HCT116 (cell line): ENCODE measurements around the gene XYLT1. TPM values are rescaled to one million over a fixed set of nuclear protein-coding genes. Genes with fewer than 3 reads are reported as not detected.

Experiments used
- ATAC-seq: fragments of 200-7000 bp; cut with Tn5 transposase; 2 replicates; pipeline ENCODE4 v1.9.1; 2020; ENCODE audit warnings: mild to moderate bottlenecking, moderate library complexity
- BruUV-seq: library from RNA; stranded (reverse); fragments of 400-500 nt; replicated peaks from 2 replicates; lab custom pipeline; 2021; lab: Mats Ljungman, UMichigan
- CTCF ChIA-PET: fragments of 300-600 bp; sonication (Branson Sonifier 250); formaldehyde crosslinking; loops from one replicate; lab custom pipeline; 2021; ENCODE audit warnings: antibody characterized with exemption; lab: Charles Lee
- POLR2A ChIA-PET: fragments of 300-600, 350-600 bp; sonication (Branson Sonifier 250); formaldehyde crosslinking; loops from one replicate; lab custom pipeline; 2021; ENCODE audit warnings: antibody characterized with exemption; lab: Charles Lee
- RAD21 ChIA-PET, 2 experiments: fragments of 300-600 bp; sonication (Branson Sonifier 250); formaldehyde crosslinking; loops; one replicate each; lab custom pipeline; 2023; ENCODE audit warnings: low total read pairs in 2 of 2; ENCODE audit not compliant: uncharacterized antibody in 2 of 2, unreplicated experiment in 2 of 2, low non-redundant PET in 1 of 2; lab: Charles Lee
- DNase-seq: peaks from one replicate; pipeline ENCODE4 v3.0.0-alpha.2; 2010; ENCODE audit warnings: low read depth, low spot score
- H2AFZ ChIP-seq: fragments of 200-600 bp; shearing (Covaris generic), sonication (generic); 2 replicates; pipeline ENCODE4 v1.6.1; 2017; ENCODE audit warnings: low read depth, mixed run types, mixed read lengths, antibody characterized with exemption, low read length; ENCODE audit not compliant: poor library complexity, severe bottlenecking
- H3K27ac ChIP-seq: 2 replicates; pipeline ENCODE4 v1.5.1; 2012; ENCODE audit warnings: low read depth, low read length
- H3K27me3 ChIP-seq: fragments of 200-600 bp; sonication (generic); 2 replicates; pipeline ENCODE4 v1.6.1; 2016; ENCODE audit warnings: mixed run types, low read length, mixed read lengths; ENCODE audit not compliant: insufficient read depth
- H3K36me3 ChIP-seq, 2 experiments: fragments of 200-500 bp in 1 of 2; fragments of 200-600 bp in 1 of 2; sonication (Bioruptor generic) in 1 of 2; sonication (generic) in 1 of 2; 2 replicates each; pipeline versions ENCODE4 v1.5.1 to v1.6.1; 2014 to 2016; ENCODE audit warnings: low read length in 2 of 2, inconsistent platforms in 1 of 2, mixed read lengths in 1 of 2, mixed run types in 1 of 2; ENCODE audit not compliant: insufficient read depth in 2 of 2, control insufficient read depth in 1 of 2
- H3K4me1 ChIP-seq, 2 experiments: fragments of 200-600 bp in 1 of 2; sonication (generic) in 1 of 2; 2 replicates each; pipeline versions ENCODE4 v1.5.1 to v1.6.1; 2012 to 2017; ENCODE audit warnings: low read length in 2 of 2, inconsistent platforms in 1 of 2, mild to moderate bottlenecking in 1 of 2, mixed read lengths in 1 of 2, mixed run types in 1 of 2, moderate library complexity in 1 of 2; ENCODE audit not compliant: insufficient read depth in 2 of 2, control insufficient read depth in 1 of 2
- H3K4me2 ChIP-seq: fragments of 200-600 bp; sonication (generic); 2 replicates; pipeline ENCODE4 v1.6.1; 2017; ENCODE audit warnings: mixed run types, low read length, mixed read lengths
- H3K4me3 ChIP-seq, 2 experiments: fragments of 200-600 bp in 1 of 2; sonication (generic) in 1 of 2; replicated peaks in 1 of 2; 2 replicates each; pipeline ENCODE4 v1.5.1; 2011 to 2016; ENCODE audit warnings: low read length in 2 of 2, control low read depth in 1 of 2, low read depth in 1 of 2, mild to moderate bottlenecking in 1 of 2, mixed read lengths in 1 of 2, mixed run types in 1 of 2
- H3K79me2 ChIP-seq: fragments of 200-600 bp; sonication (generic); 2 replicates; pipeline ENCODE4 v1.6.1; 2017; ENCODE audit warnings: mild to moderate bottlenecking, mixed run types, low read length, moderate library complexity, mixed read lengths; ENCODE audit not compliant: insufficient read depth
- H3K9ac ChIP-seq: fragments of 200-600 bp; sonication (generic); 2 replicates; pipeline ENCODE4 v1.6.1; 2016; ENCODE audit warnings: low read length, mixed read lengths
- H3K9me2 ChIP-seq: fragments of 200-600 bp; sonication (generic), shearing (Covaris generic); 2 replicates; pipeline ENCODE4 v1.6.1; 2017; ENCODE audit warnings: mixed run types, mild to moderate bottlenecking, moderate library complexity; ENCODE audit not compliant: insufficient read depth
- H3K9me3 ChIP-seq, 2 experiments: fragments of 200-500 bp in 1 of 2; fragments of 200-600 bp in 1 of 2; sonication (Bioruptor generic) in 1 of 2; sonication (generic) in 1 of 2; 2 replicates each; pipeline ENCODE4 v1.6.1; 2014 to 2017; ENCODE audit warnings: low read length in 2 of 2, mixed read lengths in 2 of 2, inconsistent platforms in 1 of 2, low read depth in 1 of 2, mild to moderate bottlenecking in 1 of 2, mixed run types in 1 of 2, moderate library complexity in 1 of 2; ENCODE audit not compliant: control insufficient read depth in 1 of 2, insufficient read depth in 1 of 2
- H4K20me1 ChIP-seq: fragments of 200-600 bp; sonication (generic), shearing (Covaris generic); 2 replicates; pipeline ENCODE4 v1.6.1; 2017; ENCODE audit warnings: mixed run types, mild to moderate bottlenecking, moderate library complexity; ENCODE audit not compliant: insufficient read depth
- CBX3 ChIP-seq: IDR thresholded peaks from 2 replicates; pipeline ENCODE4 v1.6.1; 2012; ENCODE audit warnings: low read depth
- CEBPB ChIP-seq: IDR thresholded peaks from 2 replicates; pipeline ENCODE4 v1.6.1; 2012; ENCODE audit warnings: low read depth
- CTCF ChIP-seq, 3 experiments: fragments of 200-600 bp in 1 of 3; sonication (generic) in 1 of 3; IDR thresholded peaks in 2 of 3; conservative IDR thresholded peaks in 1 of 3; 2 replicates each; pipeline ENCODE4 v1.5.1; 2012 to 2017; ENCODE audit warnings: low read depth in 2 of 3, low read length in 2 of 3, antibody characterized with exemption in 1 of 3, borderline replicate concordance in 1 of 3, control low read depth in 1 of 3, mild to moderate bottlenecking in 1 of 3, mixed read lengths in 1 of 3, mixed run types in 1 of 3, moderate library complexity in 1 of 3; ENCODE audit not compliant: insufficient read depth in 1 of 3
- EGR1 ChIP-seq: IDR thresholded peaks from 2 replicates; pipeline ENCODE4 v1.6.1; 2012; ENCODE audit warnings: low read depth
- ELF1 ChIP-seq: IDR thresholded peaks from 2 replicates; pipeline ENCODE4 v1.6.1; 2012; ENCODE audit warnings: low read depth, borderline replicate concordance
- FOSL1 ChIP-seq: IDR thresholded peaks from 2 replicates; pipeline ENCODE4 v1.6.1; 2012; ENCODE audit warnings: low read depth
- RAD21 ChIP-seq: IDR thresholded peaks from 2 replicates; pipeline ENCODE4 v1.6.1; 2012; ENCODE audit warnings: low read depth, mild to moderate bottlenecking
- REST ChIP-seq: IDR thresholded peaks from 2 replicates; pipeline ENCODE4 v1.6.1; 2012; ENCODE audit warnings: low read depth
- SIN3A ChIP-seq: IDR thresholded peaks from 2 replicates; pipeline ENCODE4 v1.6.1; 2012; ENCODE audit warnings: low read depth
- SP1 ChIP-seq: IDR thresholded peaks from 2 replicates; pipeline ENCODE4 v1.6.1; 2012; ENCODE audit warnings: low read depth
- SRF ChIP-seq: IDR thresholded peaks from 2 replicates; pipeline ENCODE4 v1.6.1; 2012; ENCODE audit warnings: low read depth
- TCF7L2 ChIP-seq: IDR thresholded peaks from 2 replicates; pipeline ENCODE4 v1.7.0; 2011; ENCODE audit warnings: borderline replicate concordance, inconsistent platforms; ENCODE audit not compliant: insufficient read depth, insufficient read length; ENCODE audit errors: extremely low read depth
- YY1 ChIP-seq: IDR thresholded peaks from 2 replicates; pipeline ENCODE4 v1.6.1; 2011; ENCODE audit warnings: low read length, low read depth, moderate library complexity, mild to moderate bottlenecking; ENCODE audit not compliant: insufficient replicate concordance; ENCODE audit errors: extremely low read depth
- intact Hi-C: fragments of 100-400 bp; cut with micrococcal nuclease; formaldehyde crosslinking; loops from 2 replicates; pipeline ENCODE4 v1.10.0; 2022
- total RNA-seq: library from RNA; stranded (reverse); gene quantifications from one replicate; pipeline ENCODE4 v1.2.1, GENCODE V29; 2021; ENCODE audit not compliant: unreplicated experiment
- TF ChIP-seq, protein P1 (sequence below): IDR thresholded peaks from 2 replicates; pipeline ENCODE4 v1.6.1; 2012
- TF ChIP-seq, protein P2 (sequence below): IDR thresholded peaks from 2 replicates; pipeline ENCODE4 v1.6.1; 2011; ENCODE audit warnings: mild to moderate bottlenecking, low read length, moderate library complexity; ENCODE audit not compliant: insufficient replicate concordance; ENCODE audit errors: extremely low read depth

XYLT1 gene
- total RNA-seq, 1 experiment from 2014 or later = 4.5 TPM

DNA sequence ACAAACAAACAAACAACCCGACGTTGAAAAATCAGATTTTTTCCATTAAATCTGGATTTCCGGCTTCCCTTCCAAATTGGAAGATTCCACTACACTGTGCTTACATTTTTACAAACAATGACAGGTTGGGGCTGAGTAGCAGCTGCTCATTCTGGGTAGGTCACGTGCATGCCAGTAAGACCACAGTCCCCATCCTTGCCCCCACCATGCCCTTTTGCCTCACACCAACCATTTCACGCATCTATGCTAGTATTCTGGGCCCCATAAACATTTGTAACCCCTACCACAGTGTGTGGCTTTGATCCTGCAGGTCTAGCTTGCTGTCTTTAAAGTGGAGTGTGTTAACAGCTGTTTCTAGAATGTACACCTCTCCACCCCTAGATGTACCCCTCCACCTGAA is 366.1 kb downstream of the XYLT1 start:
- ATAC-seq = no peak
- no peak for TF ChIP-seq YY1
- TF ChIP-seq, protein P1, sequence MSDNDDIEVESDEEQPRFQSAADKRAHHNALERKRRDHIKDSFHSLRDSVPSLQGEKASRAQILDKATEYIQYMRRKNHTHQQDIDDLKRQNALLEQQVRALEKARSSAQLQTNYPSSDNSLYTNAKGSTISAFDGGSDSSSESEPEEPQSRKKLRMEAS = no peak
- no peak for TF ChIP-seq ELF1
- TF ChIP-seq RAD21 = no peak
- no peak for TF ChIP-seq CBX3
- no peak for TF ChIP-seq TCF7L2
- no peak for TF ChIP-seq REST
- no peak for TF ChIP-seq CTCF (IDR thresholded peaks at IDR 0.05 in 2 of 3, conservative IDR thresholded peaks at IDR 0.05 in 1 of 3; ENCODE audit: borderline replicate concordance in 1 of 3, insufficient read depth in 1 of 3, low read depth in 2 of 3, low read length in 2 of 3)
- no peak for TF ChIP-seq EGR1
- no peak for TF ChIP-seq SIN3A
- TF ChIP-seq SP1 = no peak
- TF ChIP-seq, protein P2, sequence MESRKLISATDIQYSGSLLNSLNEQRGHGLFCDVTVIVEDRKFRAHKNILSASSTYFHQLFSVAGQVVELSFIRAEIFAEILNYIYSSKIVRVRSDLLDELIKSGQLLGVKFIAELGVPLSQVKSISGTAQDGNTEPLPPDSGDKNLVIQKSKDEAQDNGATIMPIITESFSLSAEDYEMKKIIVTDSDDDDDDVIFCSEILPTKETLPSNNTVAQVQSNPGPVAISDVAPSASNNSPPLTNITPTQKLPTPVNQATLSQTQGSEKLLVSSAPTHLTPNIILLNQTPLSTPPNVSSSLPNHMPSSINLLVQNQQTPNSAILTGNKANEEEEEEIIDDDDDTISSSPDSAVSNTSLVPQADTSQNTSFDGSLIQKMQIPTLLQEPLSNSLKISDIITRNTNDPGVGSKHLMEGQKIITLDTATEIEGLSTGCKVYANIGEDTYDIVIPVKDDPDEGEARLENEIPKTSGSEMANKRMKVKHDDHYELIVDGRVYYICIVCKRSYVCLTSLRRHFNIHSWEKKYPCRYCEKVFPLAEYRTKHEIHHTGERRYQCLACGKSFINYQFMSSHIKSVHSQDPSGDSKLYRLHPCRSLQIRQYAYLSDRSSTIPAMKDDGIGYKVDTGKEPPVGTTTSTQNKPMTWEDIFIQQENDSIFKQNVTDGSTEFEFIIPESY = no peak
- no peak for TF ChIP-seq SRF
- no peak for TF ChIP-seq CEBPB
- no peak for TF ChIP-seq FOSL1
- TF ChIP-seq, all 23 proteins: peak for 0
- peaks cover 46% of the 10 kb centered on the region for H3K27me3 ChIP-seq
- BruUV-seq = no TSS peak
- H3K27ac ChIP-seq = no peak overlapping the region
- H3K4me3 ChIP-seq = no peak overlapping the region
- POLR2A ChIA-PET = no interaction called here
- intact Hi-C loops = no loop called here
- no peak overlapping the region for H3K4me2 ChIP-seq
- H4K20me1 ChIP-seq = no peaks in the 10 kb centered on the region
- H2AFZ ChIP-seq = no peak overlapping the region
- H3K9ac ChIP-seq = no peak overlapping the region
- no peaks in the 10 kb centered on the region for H3K4me1 ChIP-seq
- no peaks in the 10 kb centered on the region for H3K36me3 ChIP-seq
- RAD21 ChIA-PET = no interaction called here
- H3K9me3 ChIP-seq = no peaks in the 10 kb centered on the region
- no peak for DNase-seq
- H3K79me2 ChIP-seq = no peaks in the 10 kb centered on the region
- H3K9me2 ChIP-seq = no peaks in the 10 kb centered on the region
- CTCF ChIA-PET = no interaction called here
